GM19035 (cell line): ENCODE data around the gene ARID1B.

ENCODE experiments used
- ATAC-seq: cut with Tn5 transposase; IDR thresholded peaks from one replicate; pipeline ENCODE4 v1.9.1; 2021; ENCODE audit not compliant: unreplicated experiment

Gene ARID1B

DNA sequence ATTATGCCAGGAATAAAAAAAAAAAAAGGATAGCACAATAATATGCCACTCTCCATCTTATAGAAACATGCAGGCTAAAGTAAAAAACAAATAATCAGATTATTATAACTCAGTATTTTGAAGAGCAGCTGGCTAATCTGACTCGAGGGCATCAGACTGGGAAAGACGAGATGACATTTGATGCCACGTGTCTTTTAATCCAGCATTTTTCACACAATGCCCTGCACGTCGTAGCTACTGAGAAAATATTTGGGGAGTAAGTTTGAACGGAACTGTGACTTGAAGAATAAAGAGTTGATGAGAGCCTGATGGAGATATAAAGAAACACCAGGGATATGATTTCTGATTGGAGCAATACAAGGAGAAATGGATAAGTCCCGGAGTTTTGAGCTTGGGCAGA lies 237.7 kb downstream of the ARID1B start:
- no peak for ATAC-seq

DNA sequence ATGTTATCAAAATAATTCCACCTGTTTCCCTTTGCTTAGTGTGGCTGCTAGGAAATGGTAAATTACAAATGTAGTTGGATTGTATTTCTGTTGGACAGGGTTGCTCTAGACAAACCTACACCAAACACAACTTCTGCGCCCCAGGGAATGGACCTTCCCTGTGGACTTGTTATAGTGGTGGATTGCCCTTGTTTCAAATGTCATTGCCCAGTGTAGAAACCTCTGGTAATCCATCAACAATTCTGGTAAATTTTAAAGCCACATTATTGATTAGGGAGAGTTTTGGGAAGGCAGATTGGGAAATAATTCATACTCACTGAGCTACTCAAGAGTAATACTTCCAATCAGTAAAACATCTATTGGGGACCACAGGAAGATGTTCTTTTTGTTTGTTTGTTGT lies 239.8 kb downstream of the ARID1B start:
- ATAC-seq, result no peak

DNA sequence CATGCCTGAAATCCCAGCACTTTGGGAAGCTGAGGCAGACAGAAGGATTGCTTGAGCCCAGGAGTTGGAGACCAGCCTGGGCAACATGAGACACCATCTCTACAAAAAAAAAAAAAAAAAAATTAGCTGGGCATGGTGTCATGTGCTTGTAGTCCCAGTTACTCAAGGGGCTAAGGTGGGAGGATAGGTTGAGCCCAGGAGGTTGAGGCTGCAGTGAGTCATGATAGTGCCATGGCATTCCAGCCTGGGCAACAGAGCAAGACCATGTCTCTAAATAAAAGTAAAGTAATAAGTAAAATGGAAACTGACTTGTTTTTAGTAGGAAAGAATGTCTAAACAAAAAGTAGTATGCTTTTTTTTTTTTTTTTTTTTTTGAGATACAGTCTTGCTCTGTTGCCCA lies 240.7 kb downstream of the ARID1B start:
- no peak for ATAC-seq

DNA sequence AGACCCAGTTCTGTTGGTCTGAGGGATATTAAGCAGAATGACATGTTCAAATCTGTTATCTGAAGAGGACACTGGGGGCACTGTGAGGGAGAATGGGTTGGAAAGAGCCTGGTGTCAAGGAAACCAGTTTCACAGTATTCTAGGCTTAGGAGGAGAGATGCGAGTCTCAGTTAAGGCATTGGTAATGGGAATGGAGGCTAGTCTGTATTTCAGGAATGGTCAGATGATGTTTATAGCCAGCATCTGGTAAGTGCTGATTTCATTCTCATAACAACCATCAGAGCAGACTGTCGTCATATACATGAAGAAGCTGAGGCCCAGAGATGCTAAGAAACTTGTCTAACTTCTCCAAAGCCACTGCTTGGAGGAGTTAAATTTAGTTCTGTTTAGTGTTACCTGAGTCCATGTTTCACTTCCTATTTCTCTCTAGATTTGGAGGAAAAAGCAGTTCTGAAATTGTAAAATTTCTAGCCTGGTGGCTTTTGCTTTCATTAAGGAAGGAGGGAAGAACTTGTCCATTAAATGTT lies 242.0 kb downstream of the ARID1B start:
- no peak for ATAC-seq

DNA sequence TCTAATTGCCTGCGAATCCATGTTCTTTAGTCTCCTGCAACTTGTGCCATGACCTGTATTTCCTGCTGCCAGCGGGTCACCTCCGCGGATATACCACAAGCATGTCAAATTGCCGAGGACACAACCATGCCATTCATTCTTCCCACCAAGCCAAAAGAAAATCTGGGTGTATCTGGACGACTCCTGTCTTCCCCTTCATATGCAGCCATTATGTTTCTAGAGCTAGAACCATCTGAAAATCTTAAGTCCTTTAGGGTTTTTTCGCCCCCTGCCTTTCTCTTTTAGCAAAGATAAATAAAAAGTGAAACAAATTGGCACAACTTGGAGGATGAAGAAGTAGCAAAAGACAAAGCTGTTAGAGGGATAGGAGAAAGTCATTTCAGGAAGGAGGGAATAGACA lies 242.6 kb downstream of the ARID1B start:
- no peak for ATAC-seq

DNA sequence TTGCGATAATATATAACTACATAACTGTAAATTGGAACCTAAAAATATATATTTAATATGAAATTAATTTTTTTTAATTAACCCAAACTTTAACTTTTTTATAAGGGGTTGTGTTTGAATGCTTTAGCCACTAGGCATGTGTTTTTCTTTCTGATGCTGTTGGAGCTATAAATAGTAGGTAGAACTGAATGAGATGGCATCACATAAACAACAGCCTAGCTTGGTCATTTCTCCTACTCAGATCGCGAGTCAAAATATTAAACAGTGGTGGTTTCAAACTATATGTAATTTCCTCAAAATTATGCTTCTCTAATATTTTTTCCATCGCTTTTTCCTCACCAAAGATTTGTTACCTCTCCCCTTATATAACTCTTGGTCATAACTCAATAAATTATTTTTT lies 243.2 kb downstream of the ARID1B start:
- ATAC-seq, result no peak

DNA sequence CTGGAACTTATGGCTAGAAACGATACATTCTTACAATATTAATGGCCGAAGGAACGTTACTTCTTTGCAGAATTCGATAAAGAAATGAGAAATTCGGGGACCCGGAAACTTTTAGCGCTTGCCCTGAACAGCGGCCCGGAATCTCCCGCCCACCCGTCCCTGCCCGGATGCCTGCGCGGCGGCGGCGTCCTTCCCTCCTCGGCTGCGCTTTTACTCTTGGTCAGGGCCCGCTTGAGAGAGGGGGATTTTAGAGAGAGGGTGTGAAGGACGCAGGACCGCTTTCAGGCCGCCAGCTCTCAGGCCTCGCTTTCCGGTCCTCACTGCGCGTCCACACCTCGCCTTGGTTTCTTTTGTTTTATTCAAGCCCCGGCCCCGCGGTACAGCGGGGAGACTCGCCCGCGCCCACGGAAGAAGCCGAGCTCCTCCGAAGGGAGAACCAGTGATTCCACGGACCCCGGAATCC lies 243.7 kb downstream of the ARID1B start:
- peak; percentile 44 for ATAC-seq

DNA sequence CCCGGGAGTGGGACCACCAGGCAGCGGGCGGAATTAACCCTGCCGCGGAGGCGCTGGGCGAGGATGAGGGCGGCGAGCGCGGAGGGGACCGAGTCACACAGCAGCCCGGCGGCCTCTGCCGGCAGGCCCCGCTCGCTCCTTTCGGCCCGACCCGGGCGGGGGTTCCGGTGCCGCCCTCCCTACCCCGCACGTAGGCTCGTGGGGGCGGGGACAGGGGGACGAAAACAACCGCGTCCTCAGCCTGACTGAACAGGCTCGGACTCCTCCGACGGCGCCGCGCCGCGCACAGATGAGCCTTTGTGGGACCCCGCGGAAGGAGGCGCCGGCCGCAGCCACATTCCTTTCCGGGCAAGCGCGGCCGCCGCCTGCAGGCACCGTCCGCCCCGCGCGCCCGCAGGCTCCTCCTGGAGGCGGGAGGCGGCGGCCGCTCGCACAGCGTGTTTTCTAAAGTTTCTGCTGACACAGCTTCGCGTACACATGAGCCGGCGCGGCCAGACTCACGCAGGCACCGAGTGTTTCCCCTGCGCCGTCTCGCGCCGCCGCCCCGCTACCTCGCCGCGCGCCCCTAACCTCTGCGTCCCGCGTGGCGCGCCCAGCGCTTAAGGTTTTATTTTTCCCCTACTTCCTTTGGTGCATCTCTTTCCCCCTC lies 244.3 kb downstream of the ARID1B start:
- ATAC-seq, result peak; percentile 81

DNA sequence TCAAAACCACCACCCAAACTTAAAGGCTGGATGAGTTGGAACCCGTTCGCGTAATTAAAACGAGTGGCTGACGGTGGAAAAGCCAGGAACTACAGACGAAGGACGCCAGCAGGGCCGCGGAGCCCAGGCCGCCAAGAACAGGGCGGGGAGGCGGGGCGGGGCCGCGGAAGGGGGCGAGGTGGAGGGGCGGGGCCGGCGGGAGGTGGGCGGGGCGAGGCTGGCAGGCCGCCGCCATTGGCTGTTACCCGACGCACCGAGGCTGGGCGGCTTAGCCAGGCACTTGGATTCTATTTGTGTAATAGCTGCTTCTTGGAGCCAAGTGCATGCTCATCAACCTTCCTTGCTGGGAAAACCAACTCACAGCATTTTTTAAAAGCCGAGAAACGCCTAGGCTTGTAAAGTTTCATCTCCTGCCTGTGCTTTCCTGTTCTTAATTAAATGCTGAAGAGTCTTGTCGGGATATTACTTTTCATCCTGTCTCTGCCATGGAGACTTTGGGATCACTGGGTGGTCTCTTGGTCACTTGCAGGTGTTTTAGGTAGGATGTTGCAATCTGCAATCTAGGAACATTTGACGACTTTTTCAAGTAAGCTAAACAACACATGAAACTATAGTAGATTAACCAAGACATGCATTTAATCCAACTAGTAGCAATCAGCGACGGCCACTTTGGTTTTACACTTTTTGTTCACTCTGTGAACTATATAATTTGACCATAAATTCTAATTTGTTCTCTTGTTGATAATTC lies 245.0 kb downstream of the ARID1B start:
- peak; percentile 47 for ATAC-seq

DNA sequence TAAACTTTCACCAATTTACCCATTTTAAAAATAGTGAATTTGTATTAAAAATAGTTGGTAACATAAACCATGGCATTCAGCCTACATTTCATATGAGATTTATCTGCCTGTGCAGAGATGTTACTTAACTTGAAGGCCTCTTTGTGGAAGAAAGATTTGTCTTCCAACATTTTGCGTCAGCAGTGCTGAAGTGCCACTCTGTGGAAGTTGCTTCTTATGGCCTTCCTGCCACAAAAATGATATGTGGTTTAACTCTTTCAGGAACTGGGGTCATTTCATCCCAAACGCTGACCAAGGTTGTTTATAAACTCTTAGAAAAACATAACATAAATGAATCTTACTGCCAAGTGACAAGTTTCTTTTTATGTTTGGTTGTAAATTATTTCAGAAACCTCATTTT lies 246.8 kb downstream of the ARID1B start:
- no peak for ATAC-seq

DNA sequence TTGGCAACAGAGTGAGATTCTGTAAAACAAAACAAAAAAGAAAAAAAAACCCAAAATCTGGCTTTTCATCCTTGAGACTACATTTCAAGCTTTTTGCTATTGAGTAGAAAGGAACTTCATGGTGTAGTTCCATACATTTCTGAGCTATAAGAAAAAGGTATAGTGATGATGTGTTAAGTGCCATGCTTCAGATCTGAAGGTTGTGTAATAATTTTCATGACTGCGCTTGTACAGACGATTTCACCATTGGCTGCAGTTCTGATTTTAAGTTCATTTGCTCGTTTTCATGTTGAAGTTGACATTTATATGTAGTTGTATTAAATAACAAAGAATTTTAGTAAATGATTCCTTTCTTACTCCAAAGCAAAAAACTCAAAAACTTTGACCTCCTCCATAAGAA lies 247.6 kb downstream of the ARID1B start:
- ATAC-seq, result no peak

DNA sequence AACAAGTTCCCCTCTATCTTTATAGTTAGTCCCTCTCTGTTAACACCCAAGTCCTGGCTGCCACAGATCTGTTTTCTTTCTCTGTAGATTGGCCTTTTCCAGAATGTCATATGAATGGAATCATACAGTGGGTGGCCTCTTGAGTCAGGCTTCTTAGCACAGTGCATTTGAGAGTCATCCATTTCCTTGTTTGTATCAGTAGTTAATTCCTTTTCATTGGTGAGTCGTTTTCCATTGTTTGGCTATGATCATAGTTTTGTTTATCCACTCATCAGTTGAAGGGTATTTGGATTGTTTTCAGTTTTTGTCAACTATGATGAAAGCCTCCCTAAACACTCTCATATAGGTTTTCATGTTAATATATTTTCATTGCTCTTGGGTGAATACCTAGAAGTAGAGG lies 248.3 kb downstream of the ARID1B start:
- ATAC-seq, result no peak

DNA sequence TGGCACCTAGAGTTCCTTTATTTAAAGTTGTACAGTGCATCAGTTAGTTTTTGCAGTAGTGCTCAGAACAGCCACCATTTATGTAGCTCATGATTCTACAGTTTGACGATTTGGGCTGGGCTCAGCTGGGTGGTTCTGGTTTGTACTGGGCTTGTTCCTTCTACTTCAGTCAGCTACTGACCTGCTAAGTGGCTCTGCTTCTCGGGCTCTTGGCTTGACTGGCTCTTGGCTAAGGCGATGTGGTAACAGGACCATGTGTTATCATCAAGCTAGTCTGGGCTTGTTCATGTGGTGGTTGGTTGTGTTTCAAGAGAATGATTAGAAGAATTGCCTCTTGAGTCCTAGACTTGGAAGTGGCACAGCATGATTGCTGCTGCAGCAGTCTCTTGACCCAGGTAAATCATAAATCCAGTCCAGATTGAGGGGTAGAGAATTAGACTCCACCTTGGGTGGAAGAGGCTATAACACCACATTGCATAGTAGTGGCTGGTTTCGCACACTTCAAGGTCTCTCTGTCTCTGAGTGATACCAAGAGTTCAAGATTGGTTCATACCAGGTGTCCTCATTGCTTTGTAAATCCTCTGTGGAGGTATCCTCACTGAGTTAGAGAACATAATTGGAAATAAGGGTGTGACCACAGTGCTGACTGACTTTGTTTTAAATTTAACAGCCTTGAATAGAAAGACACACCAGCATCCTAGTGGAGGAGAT lies 253.0 kb downstream of the ARID1B start:
- no peak for ATAC-seq

DNA sequence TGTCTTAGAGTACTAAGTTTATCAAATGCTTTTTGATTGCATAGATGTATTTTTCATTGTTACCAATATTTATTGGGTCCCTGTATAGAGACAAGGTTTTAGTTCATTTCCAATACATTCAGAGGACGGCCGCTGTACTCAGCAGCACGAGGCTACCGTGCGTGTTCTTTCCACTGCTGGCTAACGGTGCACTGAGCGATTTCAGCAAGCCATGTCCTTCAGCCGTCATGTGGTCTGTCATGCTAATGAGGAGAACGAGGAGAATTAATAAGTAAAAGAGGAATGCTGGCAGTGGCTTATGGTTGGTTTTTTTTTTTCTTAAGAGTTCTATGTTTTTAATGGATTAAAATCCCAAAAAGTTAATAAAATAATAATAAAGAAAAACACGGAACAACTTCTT lies 253.6 kb downstream of the ARID1B start:
- no peak for ATAC-seq

DNA sequence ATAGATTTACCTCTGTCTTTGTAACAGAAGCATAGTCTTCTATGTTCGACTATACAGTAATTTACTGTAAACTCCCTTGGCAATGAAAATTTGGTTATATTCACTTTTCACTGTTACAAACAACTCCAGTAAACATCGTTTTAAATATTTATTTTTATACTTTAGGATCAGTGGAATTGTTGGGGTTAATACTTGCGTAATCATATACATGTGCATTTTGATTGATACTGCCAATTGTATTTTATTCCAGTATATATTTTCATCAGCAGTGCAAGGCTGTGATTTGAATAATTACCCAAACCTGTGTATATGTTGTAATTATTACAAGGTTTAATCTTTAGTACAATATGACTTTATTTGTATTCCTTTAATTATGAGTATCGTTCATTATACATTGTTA lies 255.7 kb downstream of the ARID1B start:
- no peak for ATAC-seq

DNA sequence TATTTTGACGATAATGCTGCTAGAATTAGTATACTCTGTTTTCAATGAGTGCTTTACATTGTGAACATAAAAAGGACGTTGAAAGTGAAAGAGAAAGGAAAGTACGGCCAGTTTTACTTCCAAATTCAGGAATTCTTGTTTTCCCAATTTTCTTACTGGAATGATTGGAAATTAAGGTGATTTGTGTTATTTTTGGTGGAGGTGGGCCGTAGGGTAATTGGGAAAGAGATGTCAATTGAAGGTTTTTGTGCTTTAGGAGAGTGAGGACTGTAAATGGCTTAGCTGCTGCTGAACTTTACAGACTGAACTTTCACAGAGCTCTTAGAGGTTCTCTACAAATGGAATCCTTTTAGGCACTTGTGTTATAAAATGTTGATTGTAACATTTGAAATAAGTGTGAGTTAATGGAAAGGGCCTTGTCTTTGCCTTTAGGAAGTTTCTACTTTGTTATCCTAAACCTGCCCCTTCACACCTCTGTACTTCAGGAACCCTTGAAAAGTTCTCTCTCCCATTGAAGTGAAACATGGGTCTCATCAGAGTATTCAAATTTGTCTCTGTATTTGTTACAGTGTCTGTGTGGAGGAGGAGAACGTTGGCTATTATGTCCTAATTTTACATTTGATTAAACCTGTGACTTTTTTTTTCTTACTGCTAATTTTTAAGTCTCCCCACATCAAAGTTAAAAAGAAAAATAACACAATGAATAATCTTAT lies 256.4 kb downstream of the ARID1B start:
- no peak for ATAC-seq

DNA sequence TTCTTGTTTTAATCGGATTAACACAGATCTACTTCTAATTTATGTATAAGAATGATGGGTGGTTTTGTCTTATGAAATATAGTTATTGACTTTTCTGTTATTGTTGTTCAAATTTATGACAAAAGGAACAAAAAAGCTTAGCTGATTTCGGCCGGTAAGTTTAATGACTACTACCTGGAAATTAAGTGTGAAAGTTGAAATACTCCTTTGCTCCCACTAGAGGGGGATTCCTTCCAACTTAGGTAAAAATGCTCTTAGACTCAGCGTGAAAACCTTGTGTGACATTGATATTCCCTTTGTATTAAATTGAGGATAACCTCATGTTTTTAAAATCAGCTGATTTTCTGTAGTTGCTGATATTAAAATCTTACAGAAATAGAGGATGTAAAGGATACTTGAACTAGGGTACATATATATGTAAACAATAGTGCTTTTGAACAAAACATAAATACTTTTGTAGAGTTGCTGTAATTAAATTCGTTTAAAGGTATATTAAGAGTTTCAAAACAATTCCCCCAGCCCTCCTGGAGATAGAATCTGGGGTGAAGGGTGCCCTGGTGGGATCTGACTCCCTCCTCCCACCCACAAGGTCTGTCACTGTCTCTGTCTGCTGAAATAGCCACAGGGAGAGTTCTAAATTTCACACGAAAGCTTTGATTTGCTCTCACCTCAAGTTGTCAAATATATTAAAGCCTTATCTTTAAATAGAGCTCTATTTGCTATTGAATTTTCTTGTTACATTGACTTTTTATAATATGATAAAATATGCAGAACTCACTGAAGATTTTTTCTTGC lies 257.5 kb downstream of the ARID1B start:
- no peak for ATAC-seq

DNA sequence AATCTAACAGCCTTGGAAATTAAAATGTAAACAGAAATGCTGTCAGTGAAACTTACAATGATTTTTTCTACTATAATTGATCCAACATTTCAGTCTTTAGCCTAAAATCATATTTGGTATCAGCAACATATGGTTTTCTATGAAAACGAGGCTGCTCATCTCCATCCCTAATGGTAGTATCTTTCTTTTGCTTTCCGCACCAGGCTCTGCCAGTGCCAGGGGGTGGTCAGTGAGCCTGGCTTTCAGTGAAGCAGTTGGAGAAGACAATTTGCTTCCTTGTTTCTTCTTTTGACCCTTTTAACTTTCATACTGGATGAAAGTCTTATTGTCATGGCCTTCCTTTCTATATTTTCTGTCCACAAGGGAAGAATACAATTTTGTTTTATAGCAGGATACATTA lies 258.4 kb downstream of the ARID1B start:
- ATAC-seq, result no peak

DNA sequence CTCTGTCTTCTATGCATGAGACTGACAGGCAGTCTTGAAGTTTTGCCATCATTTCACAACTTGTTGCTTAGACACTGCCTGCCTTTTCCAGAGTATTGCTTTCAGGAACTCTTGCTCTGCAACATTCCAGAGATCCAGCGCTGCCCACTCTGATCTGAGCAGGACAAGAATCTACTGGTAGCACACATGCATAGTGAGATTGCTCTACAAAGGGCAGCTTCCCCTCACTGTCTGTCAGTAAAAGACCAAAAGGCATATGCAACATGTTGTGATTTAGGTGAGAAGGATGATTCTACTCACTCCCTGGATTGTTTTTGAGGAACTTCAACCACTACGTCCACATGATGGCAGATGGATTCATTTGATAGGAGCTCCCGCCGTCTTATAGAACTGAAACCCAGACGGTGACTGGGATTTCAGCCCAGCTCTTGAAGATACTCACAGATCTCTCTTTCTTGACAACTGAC lies 259.1 kb downstream of the ARID1B start:
- ATAC-seq, result no peak

DNA sequence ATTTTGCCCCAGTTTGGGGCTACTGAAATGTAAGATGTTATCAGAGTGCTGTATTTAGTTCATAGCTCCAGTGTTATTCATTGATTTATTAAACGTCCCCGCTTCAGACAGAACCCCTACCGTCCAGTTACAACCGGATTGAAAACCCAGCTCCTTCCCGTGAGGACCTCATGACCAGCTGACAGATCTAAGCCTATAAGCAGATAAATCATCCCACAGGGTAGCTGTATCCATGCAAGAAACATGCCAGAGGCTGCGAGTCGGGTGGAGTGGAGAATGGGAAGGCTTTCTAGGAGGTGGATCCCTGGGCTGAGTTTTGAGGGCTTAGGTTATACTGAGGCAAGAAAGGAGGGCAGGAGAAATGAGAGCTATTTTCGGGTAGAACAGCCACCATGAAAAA lies 260.0 kb downstream of the ARID1B start:
- no peak for ATAC-seq
